Stimulated activated CD8-positive, alpha-beta memory T cell treated with anti-CD3 and anti-CD28 coated beads, Interleukin-7, amount 100 ng/mL, for 24 hours (primary cell): ENCODE measurements around the gene PLXNA4.
"Not testable (repeated sequence)": the region's sequence is repeated elsewhere in the genome, so short reads cannot be mapped to it uniquely, and the experiment has no call there.

Source experiments
- DNase-seq: peaks from one replicate; pipeline ENCODE4 v3.0.0-alpha.2; 2020; ENCODE audit warnings: low read depth

Gene PLXNA4, protein sequence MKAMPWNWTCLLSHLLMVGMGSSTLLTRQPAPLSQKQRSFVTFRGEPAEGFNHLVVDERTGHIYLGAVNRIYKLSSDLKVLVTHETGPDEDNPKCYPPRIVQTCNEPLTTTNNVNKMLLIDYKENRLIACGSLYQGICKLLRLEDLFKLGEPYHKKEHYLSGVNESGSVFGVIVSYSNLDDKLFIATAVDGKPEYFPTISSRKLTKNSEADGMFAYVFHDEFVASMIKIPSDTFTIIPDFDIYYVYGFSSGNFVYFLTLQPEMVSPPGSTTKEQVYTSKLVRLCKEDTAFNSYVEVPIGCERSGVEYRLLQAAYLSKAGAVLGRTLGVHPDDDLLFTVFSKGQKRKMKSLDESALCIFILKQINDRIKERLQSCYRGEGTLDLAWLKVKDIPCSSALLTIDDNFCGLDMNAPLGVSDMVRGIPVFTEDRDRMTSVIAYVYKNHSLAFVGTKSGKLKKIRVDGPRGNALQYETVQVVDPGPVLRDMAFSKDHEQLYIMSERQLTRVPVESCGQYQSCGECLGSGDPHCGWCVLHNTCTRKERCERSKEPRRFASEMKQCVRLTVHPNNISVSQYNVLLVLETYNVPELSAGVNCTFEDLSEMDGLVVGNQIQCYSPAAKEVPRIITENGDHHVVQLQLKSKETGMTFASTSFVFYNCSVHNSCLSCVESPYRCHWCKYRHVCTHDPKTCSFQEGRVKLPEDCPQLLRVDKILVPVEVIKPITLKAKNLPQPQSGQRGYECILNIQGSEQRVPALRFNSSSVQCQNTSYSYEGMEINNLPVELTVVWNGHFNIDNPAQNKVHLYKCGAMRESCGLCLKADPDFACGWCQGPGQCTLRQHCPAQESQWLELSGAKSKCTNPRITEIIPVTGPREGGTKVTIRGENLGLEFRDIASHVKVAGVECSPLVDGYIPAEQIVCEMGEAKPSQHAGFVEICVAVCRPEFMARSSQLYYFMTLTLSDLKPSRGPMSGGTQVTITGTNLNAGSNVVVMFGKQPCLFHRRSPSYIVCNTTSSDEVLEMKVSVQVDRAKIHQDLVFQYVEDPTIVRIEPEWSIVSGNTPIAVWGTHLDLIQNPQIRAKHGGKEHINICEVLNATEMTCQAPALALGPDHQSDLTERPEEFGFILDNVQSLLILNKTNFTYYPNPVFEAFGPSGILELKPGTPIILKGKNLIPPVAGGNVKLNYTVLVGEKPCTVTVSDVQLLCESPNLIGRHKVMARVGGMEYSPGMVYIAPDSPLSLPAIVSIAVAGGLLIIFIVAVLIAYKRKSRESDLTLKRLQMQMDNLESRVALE (N-terminal part only)

DNA sequence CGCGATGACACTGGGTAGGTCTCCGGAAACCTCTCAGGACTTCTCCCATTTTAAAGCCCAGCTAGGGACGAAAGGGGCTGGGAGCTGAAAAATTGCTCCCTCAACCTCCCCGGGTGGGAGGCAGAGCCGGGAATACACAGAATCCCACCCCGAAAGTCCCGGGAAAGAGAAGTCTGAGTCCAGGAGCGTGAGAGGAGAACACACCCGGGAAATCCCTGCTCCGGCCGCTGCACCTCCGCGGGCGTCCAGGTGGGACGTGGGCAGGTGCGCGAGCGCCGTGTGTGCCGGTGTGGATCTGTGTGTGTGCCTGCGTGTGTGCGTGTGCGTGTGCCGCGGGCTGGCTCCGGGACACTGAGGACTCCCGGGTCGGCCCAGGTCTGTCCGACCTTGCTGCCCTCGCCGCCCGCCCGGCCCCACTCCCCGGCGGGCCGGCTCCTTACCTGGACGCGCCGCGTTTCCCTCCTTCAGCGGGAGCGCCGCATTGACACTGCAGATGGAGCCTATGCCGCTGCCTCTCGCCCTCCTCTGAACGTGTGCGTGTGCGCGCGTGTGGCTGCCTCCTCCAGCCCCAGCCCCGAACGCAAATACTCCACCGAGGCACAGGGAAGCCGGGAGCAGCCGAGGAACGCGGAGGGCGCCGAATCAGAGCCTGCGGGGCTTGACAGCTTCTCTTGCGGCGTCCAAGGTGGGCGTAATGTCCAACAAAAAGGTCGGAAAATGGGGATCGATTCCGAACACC lies at the start of gene PLXNA4:
PLXNA4 (minus strand) TSS at position 489 of the 739 bp plus-strand sequence. CDS start 67,777 bp downstream, outside the sequence.
- no peak for DNase-seq

DNA sequence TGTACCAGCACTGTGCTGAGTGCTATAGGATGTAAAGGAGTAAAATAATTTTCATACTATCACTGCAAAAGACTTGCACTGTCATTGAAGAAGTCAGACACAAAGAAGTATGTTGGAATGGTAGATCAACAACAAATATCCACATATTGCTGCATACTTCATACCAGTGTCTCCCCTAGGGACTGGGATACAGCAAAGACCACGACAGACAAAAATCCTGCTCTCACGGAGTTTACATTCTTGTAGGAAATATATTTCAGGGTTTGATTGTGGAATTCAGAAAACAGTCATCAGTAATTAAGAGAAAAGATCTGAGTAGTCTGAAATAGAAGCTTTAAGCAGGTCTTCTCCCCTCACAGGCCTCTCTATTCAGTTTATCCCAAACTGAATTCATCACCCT lies 49.4 kb upstream of the PLXNA4 start:
- DNase-seq, result no peak

DNA sequence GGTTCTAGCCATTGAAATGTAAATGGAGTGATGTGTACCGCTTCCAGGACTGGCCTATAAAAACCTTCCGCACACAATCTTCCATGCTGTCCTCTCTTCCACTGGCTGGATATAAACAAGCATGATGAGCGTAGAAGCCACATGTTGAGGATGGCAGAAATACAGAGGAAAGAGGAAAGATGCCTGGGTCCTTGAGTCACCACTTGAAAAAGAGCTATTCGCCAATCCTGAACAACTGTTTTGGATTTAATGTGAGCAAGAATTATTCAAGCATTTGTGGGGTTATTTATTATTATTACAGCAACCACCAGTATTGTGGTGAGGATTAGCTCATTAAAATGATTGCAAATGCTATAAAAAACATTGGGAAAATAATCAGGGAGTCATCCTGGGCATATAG lies 45.8 kb upstream of the PLXNA4 start:
- DNase-seq, result no peak

DNA sequence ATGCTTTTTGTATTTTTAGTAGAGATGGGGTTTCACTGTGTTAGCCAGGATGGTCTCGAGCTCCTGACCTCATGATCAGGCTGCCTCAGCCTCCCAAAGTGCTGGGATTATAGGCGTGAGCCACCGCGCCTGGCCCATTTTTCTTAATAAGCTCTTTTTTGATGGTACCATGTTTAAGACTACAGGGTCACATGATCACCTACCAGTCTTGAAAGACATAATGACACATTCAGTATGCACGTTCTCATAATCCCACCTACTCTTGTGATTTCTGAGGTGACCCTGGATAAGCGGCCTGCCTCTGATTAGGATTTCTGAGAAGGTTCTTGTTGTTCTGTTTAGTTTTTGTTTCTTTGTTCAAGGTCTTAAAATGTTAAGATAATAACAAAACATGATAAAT lies 43.7 kb upstream of the PLXNA4 start:
- no peak for DNase-seq

DNA sequence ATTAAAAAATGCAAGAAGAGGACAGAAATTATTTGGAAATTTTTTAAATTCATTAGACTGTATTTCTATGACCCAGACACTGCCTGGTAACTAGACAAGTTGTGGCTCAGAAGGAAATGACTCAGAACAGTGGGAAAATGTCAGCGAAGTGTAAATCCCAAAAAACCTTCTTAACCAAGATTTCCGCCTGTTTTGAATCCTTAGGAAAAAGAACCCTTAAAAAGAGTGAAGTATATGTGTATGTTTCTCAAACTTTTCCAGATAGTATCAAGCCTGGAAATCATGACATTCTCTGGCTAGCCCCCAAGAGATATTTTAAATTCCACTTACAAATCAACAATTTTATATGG lies 42.7 kb upstream of the PLXNA4 start:
- DNase-seq, result no peak

DNA sequence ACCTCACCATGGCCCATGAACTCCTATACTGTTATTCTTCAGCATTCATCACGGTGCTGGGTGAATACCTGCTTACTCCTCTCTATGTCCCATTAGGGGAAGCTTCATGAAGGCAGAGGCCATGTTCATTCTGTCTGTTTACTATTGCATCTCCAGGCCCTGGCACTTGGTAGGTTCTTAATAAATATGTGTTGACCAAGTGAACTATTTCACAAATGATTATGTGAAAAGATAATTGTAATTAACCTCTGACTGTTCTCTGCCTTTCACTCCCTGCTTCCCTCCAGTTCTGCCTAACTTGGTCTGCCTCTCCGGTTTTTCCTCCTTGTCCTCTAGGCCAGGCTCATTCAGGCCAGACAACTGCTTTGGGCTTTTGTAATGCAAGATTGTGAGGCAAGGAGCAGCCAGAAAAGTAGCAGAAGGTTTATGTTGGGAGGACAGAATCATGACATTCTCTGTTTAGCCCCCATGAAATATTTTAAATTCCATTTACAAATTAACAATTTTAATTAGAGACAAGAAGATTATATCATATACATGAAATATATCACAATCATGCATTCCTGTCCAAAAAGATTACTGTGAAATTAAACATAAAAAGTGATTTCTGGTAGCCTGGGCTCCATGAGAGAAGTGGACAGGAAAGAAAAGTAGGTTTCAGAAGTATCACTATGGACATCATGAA lies 42.1 kb upstream of the PLXNA4 start:
- DNase-seq, result no peak

DNA sequence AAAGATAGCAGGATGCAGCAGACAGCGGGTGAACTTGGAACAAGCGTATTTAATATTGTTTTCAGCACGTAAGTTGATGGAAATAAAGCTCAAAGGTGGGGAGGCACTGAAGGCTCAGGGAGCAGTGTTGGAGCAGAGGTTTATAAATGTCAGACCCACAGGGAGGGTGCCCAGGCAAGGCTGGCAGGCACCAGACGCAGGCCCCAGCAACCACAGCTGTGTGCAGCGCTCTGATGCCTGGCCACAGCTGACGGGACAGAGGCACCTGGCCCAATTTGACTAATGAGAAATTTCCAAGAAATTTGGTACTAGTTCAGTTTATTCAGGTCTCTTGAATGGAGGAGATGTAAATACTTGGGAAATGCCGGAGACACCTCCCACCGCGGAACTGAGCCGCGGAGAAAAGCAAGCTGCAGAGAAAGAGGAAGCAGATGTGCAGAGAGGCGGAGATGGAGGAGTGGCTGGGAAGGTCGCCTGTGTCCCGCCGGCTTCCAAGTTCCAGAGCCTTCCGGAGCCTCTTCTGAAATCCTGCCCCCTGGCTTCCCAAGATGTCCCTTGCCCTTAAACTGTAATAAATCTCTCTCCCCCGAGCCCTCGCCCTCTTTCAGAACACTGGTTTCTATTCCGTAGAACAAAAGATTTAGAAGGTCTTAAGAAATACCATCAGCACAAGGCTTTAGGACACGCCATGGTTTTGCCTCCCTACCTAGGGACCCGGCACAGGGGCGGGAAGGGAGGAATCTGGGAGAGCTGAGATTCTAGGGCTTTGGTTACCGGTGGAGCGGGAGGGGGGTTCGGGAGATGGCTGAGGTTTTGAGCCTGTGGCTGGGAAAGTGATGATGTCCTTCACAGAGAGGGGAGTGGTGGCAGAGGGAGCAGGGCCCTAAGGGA lies 38.4 kb upstream of the PLXNA4 start:
- no peak for DNase-seq

DNA sequence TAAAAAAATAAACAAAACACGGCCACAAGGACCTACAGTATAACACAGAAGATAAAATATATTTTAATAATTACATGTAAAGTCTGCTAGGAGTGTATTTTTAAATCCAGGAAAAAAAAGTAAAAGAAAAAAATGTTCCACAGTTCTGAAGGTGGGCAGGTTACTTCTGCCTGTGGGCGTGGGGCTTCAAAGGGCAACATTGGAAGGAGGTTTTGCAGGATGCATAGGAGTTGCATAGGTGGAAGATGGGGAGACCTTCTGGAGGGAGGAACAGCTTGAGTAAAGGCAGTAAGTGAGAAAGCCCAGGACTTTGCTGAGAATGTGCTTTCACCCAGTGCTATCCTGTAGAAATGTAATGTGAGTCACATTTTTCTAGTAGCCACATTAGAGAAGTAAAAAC lies 37.5 kb upstream of the PLXNA4 start:
- no peak for DNase-seq

DNA sequence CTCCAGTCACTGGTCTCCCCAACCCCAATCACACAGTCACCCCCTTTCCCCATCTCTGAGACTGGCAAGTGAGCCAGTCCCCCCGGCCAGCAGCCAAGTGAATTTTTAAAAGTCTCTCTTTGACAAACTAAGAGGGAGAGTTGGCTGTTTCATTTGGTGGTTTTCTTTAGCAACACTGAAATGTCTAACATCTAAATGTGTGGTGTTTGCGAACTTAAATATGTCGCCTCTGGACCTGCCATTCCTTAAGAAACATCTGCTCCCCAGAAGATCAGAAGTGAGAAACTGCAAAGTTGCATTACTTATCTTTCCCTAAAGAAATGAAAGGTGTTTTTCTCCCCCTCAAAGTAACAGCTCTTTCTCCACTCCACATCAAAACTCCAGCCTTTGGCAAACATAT lies 34.7 kb upstream of the PLXNA4 start:
- no peak for DNase-seq

DNA sequence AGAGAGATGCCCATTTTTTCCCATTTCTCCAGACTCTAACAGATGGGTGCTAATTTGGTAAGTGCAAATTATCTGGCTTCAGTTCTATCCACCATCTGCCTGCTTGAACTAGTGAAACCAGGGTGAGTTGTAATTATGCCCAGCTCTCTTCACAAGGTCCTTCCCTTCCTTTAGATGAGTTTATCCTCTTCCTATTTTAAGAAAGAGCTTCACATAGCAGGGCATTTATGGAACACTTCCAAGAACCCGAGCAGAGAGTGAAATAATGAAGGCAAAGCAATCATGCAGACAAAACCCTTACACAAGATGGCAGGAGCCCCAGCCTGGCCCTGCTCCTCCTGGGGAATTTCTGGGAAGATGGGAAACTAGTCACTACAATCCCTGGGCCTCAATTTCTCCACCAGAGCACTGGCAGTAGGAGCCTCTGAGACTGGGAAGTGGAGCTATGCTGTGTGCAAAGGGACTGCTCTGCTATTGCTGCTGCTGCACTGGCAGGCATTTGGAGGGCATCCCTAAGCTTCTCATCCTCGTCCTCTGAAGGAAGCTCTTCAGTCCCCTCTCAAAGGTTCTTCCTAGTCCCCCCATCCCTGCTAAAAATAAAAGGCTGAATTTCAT lies 33.7 kb upstream of the PLXNA4 start:
- no peak for DNase-seq

DNA sequence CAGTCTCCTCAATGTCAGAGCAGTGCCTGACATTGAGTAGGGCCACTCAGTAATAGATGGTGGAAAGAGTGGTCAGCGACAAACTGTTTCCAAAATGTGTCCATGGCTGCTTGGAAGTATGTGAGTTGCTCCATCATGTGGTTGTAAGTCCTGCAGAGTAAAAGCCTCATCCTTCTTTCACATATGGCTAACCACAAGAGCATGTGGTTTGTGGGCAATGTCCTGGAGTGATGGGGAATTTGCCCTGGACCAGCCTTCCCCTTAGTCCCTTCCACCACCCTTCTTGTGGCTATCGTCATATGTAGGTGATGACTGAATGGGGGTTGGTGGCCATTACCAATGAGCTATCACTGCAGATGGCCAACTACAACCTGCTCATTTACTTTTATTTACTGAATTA lies 33.0 kb upstream of the PLXNA4 start:
- DNase-seq, result no peak

DNA sequence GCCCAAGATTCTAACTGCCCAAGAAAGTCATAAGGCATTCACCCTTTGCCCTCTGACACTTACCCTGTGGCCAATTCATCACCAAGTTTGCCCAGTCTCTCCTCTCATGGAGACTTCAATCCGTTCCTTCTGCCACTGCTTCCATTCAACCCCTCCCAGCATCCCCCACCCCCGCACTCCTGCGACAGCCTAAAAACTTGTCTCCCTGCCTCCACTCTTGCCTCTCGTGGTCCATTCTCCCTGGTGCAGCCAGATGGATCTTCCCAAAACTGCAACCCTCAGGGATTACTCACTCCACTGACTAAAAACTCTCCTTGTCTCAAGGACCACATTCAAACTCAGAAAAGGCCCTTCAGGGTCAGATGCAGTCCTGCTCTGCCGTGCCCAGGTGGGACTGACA lies 32.3 kb upstream of the PLXNA4 start:
- DNase-seq, result no peak

DNA sequence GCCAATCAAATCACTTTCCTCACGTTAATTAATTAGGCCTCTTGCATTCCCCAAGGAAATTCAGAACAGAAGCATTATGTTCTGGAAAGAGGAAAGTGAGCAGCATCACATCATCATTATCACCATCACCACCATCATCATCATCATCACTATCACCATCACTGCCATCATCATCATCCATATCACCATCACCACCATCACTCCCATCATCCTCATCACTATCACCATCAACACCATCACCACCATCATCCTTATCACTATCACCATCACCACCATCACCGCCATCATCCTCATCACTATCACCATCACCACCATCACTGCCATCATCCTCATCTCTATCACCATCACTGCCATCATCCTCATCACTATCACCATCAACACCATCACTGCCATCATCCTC lies 31.4 kb upstream of the PLXNA4 start:
- no peak for DNase-seq

DNA sequence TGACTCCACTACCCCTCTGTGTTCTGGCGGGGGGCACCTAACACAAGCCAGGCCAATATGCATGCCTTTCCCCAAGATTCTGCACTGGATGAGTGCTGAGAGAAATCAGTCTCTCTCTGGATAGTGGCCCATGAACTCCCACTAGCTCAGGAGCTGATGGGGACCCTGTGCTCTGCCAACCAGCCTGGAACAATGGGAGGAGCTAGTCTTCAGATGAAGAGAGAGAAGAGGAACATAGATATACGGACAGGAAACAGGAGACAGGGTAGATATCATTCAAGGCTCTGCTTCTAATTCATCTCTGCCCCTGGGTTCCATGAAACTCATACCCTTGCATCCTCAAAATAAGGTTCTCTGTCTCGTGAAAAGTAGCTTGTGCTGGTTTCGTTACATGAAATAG lies 27.9 kb upstream of the PLXNA4 start:
- no peak for DNase-seq

DNA sequence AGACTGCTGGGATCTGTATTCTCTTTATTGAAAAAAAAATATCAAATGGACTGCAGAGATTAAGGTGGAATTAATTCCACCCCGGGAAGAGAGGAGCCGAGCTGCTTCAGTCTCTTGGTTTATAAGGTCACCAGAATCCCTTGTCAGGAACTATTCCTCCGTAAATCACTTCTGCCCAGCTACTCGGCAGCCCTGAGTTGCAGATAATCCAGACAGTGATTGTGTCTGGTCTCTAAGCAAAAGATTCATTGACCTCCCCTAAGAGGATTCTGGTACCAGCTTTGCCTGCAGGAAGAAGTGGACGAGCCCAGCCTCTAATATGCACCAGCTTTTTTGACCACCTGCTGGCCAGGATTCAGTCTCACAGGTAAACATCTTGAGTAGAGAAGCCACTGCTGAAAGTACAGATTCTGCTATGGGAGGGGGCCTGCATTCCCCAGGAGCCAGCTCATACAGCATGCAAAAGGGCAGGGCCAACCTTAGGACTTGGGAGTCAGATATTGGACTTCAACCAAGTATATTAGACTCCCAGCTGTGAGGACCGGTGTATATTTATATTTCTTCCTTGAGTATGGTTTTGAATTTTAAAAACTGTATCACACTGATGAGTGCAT lies 27.1 kb upstream of the PLXNA4 start:
- no peak for DNase-seq

DNA sequence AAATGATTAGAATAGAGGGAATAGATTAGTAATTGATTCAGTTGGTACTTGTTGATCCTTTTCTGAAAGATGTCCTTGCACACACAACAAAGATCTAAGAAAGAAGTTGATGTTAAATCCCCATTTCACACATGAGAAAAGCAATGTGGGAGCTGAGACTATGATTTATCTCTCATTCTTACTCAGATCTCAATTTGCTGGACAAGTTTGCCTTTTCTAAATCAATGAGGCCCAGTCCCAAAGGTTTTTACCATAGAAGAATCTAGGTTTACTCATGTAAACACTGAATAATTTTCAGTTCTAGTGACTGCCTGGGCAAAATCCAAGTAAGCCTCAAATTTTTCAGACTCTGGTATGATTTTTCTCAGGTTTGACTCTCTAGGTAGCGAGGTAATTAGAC lies 25.5 kb upstream of the PLXNA4 start:
- no peak for DNase-seq

DNA sequence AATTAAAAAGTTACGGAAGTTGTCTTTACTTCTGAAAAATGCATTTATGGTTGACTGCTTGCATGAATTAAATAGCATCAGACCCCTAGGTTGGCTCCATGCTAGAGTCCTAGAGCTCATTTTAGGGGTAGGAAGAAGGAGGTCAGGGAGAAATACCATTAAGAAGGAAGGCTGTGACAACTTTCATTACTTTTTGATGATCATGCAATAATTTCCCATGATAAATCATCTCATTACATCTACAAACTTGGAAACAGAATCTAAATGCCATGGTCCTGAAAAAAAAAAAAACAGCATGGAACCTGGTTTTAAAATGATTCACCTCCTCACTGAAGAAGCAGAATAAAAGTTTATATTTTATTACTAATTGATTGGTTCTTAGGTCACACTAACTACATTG lies 20.3 kb upstream of the PLXNA4 start:
- DNase-seq, result no peak

DNA sequence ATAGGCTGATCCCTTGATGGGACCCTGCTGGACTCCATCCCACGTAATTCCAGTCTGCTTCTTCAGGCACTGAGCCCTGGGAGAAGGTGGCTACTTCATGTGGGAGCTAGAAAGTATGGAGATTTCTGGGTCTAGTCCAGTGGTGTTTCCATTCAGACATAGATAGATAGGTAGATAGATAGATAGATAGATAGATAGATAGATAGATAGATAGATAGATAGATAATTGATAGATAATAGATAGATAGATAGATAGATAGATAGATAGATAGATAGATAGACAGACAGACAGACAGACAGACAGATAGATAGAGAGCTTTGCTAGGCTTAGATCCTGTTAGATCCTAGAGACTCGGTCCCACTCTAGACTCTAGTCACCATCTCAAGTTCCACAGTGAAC lies 18.5 kb upstream of the PLXNA4 start:
- not testable (repeated sequence) for DNase-seq

DNA sequence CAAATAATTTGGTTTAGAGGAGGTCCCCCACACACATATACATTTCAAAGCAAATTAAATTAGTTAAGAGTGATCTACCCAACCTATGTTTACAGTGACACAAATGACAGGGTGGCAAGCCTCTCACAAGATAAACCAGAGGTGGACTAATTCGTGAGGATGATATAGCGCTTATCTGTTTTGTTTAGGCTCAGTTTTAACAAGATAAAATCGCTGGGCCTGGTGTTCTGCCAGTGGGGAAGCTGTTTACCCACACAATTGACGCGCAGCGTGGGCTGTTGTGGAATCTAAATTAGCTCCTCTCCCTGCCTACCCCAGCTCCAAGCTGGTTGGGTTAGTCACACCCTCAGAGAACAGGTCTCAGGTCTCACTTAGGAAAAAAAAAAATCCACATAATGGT lies 16.7 kb upstream of the PLXNA4 start:
- no peak for DNase-seq
